ENCODE data around the gene DMKN. TPM values are rescaled to one million over a fixed set of nuclear protein-coding genes. Genes with fewer than 3 reads are reported as not detected.
A peak's percentile ranks its signal among the peaks of the same experiment; 100 is the strongest.

DMKN gene
- total and polyA plus RNA-seq, 12 donors: 2.7 to 70.5 (median 19.7) TPM

DNA sequence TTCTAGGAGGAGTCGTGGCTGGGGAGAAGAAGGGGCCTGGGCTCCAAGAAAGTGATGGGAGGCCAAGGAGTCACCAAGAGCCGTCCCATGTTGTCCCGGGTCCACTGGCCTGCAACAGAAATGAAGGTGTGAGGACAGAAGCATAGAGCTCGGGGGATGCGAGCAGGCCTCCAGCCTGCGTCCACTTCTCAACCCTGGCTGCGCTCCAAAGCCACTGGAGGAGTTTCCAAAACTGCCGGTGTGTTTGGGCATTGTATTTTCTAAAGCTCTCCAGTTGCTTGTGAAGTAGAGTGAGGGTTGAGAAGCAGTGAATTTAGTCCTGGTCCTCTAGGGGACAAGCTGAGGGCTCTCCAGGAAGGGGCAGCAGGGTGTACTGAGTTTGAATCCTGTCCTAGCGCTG is 52.4 kb downstream of the DMKN start:
- H3K4me1 ChIP-seq (replicated peaks in 1 of 2): peaks cover 13 to 29% of the 10 kb centered on the region in 2 donors
- intact Hi-C loops (cut with DNase I): loop anchor here in 1 of 2 donors (2.0 to 10.0 kb wide), 2 partner anchors 106 to 186 kb away; no protein-coding TSS in a partner anchor
- H3K36me3 ChIP-seq (replicated peaks in 1 of 2): no peaks in the 10 kb centered on the region
- no peak for DNase-seq
- WGBS, 4 donors: 77 to 88% (median 83%) methylated on average over 9 of the region's 9 CpGs
- H3K9me3 ChIP-seq (replicated peaks in 1 of 3): no peaks in the 10 kb centered on the region
- TF ChIP-seq, protein P1, sequence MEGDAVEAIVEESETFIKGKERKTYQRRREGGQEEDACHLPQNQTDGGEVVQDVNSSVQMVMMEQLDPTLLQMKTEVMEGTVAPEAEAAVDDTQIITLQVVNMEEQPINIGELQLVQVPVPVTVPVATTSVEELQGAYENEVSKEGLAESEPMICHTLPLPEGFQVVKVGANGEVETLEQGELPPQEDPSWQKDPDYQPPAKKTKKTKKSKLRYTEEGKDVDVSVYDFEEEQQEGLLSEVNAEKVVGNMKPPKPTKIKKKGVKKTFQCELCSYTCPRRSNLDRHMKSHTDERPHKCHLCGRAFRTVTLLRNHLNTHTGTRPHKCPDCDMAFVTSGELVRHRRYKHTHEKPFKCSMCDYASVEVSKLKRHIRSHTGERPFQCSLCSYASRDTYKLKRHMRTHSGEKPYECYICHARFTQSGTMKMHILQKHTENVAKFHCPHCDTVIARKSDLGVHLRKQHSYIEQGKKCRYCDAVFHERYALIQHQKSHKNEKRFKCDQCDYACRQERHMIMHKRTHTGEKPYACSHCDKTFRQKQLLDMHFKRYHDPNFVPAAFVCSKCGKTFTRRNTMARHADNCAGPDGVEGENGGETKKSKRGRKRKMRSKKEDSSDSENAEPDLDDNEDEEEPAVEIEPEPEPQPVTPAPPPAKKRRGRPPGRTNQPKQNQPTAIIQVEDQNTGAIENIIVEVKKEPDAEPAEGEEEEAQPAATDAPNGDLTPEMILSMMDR (IDR thresholded peaks at IDR 0.05): no peak
- TF ChIP-seq POLR2A (IDR thresholded peaks at IDR 0.05): no peak
- no peak overlapping the region for H3K4me3 ChIP-seq
- H3K27me3 ChIP-seq: no peaks in the 10 kb centered on the region
- no peak overlapping the region for H3K27ac ChIP-seq

DNA sequence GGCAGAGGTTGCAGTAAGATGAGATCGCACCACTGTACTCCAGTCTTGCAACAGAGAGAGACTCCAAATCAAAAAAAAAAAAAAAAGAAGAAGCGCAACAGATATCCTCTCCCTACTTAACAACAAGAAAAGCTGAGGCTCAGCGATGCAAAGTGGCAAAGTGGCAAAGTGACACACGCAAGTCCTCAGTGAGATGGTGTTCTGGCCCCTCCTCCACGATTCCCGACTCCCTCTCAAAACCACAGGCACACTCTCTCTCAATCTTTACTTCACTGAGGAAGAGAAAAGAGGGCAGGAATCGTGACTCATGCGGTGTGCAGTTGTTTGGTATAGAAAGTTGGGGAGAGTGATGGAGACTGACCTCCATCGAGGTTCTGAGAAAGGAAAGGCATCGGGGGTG is 52.8 kb downstream of the DMKN start:
- no peaks in the 10 kb centered on the region for H3K9me3 ChIP-seq (replicated peaks in 1 of 3)
- intact Hi-C loops (cut with DNase I): loop anchor here in 1 of 2 donors (2.0 to 10.0 kb wide), 2 partner anchors 106 to 186 kb away; no protein-coding TSS in a partner anchor
- no peak overlapping the region for H3K27ac ChIP-seq
- peaks cover 13 to 29% of the 10 kb centered on the region in 2 donors for H3K4me1 ChIP-seq (replicated peaks in 1 of 2)
- no peak for DNase-seq
- H3K27me3 ChIP-seq: no peaks in the 10 kb centered on the region
- TF ChIP-seq, protein P1 (IDR thresholded peaks at IDR 0.05): no peak
- TF ChIP-seq POLR2A (IDR thresholded peaks at IDR 0.05): no peak
- no peak overlapping the region for H3K4me3 ChIP-seq
- WGBS, 4 donors: 77 to 87% (median 82%) methylated on average over 10 of the region's 10 CpGs
- H3K36me3 ChIP-seq (replicated peaks in 1 of 2): no peaks in the 10 kb centered on the region

DNA sequence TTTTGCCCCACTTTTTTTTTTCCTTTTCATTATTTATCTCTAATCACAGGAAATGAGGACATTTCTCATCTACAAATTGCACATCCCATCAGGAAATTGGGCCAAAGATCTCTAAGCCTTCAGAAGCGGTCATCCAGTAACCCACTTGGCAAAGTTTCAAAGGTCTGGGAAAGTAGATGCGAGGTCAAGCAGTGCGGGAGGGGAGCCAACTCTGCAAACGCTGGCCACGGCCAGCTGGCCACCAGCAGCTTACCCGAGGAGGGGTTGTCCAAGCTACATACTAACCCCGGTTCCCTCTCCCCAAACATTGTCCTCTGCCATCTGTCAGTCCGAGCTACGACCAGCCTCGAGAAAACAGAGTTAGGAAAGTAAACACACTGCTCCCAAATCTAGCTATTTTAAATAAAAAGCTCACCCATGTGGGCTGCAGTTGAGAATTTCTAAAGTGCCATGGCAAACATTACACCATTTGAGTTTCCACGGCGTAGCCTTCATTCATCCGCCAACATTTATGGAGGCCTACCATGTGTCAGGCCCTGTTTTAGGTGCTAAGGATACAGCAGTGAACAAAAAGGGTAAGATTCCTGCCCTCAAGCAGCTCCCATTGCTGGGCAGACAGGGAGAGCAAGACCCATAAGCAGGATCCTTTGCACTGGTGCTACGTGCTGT is 53.9 kb downstream of the DMKN start:
- H3K27ac ChIP-seq: peak overlapping the region in 1 of 5 donors; percentile 81
- DNase-seq: peak; percentile 62 to 88 (median 81)
- TF ChIP-seq, protein P1 (IDR thresholded peaks at IDR 0.05): no peak
- no peak for TF ChIP-seq POLR2A (IDR thresholded peaks at IDR 0.05)
- H3K9me3 ChIP-seq (replicated peaks in 1 of 3): no peaks in the 10 kb centered on the region
- WGBS, 4 donors: 30 to 35% (median 32%) methylated on average over 13 to 14 of the region's 14 CpGs
- H3K36me3 ChIP-seq (replicated peaks in 1 of 2): no peaks in the 10 kb centered on the region
- H3K4me1 ChIP-seq (replicated peaks in 1 of 2): peaks cover 13 to 29% of the 10 kb centered on the region in 2 donors
- H3K4me3 ChIP-seq: no peak overlapping the region
- no peaks in the 10 kb centered on the region for H3K27me3 ChIP-seq
- intact Hi-C loops (cut with DNase I): loop anchor here in 1 of 2 donors (2.0 to 10.0 kb wide), 2 partner anchors 105 to 185 kb away; no protein-coding TSS in a partner anchor

DNA sequence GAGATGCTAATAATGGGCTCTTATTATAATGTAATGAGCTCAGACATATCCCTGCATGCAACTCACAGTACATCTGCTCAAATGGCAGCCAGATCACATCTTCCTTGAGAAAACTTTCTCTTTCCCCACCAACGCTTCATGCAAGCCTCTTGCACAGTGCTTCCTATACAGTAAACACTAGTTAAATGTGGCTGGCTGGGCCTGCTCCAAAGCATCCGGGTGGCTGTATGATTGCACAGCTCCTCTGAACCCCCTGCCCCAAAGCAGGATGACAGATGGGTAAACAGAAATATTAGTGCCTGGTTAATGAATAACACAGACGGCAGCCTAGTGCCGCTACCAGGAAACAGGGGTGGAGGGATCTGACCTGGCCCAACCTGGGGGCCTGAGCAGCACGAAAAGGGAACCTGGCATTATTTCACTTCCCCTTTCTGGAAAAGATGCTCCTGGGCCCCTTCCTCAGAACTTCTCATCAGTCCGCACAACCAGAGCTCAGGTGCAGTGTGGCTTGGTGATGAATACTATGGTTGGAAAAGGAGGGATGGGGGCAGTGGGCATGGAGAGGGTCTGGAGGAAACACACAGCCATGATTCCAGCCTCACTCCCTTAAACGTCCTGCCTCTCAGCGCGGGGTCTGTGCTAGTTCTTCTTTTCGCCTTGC is 54.6 kb downstream of the DMKN start:
- no peaks in the 10 kb centered on the region for H3K27me3 ChIP-seq
- intact Hi-C loops (cut with DNase I): no loop called here
- peak overlapping the region in 2 of 5 donors; percentile 47 to 81 for H3K27ac ChIP-seq
- no peak for DNase-seq
- WGBS, 4 donors: 37 to 49% (median 46%) methylated on average over 9 to 10 of the region's 10 CpGs
- TF ChIP-seq, protein P1 (IDR thresholded peaks at IDR 0.05): no peak
- no peak for TF ChIP-seq POLR2A (IDR thresholded peaks at IDR 0.05)
- no peaks in the 10 kb centered on the region for H3K9me3 ChIP-seq (replicated peaks in 1 of 3)
- H3K36me3 ChIP-seq (replicated peaks in 1 of 2): no peaks in the 10 kb centered on the region
- no peak overlapping the region for H3K4me3 ChIP-seq
- H3K4me1 ChIP-seq (replicated peaks in 1 of 2): peaks cover 13 to 29% of the 10 kb centered on the region in 2 donors

Measured in adrenal gland (tissue), 12 donors.